ENCODE results near the gene ANKRD55. TPM values are rescaled to one million over a fixed set of nuclear protein-coding genes. Genes with fewer than 3 reads are reported as not detected.
"Not testable (repeated sequence)": the region's sequence is repeated elsewhere in the genome, so short reads cannot be mapped to it uniquely, and the experiment has no call there.

The ANKRD55 gene
- total RNA-seq, 1 donor = not detected

DNA sequence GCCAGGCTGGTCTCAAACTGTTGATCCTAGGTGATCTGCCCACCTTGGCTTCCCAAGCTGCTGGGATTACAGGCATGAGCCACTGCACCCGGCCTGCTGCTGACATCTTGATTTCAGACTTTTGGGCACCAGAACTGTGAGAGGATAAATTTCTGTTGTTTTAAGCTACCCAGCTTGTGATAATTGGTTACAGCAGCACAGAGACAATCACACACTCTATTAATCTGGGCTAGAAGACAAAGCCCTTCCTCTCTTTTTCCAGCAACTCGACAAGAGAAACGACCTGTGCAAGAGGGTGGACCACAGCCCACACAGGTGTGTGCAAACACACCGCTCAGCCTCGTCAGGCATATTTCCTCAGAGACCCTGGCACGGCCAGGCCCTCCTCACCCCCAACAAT, 4.5 kb downstream of the ANKRD55 start:
- DNase-seq (ENCODE audit: low read depth) = no peak
- H3K4me3 ChIP-seq (ENCODE audit: low read depth, low read length) = no peak overlapping the region
- TF ChIP-seq, protein P1, sequence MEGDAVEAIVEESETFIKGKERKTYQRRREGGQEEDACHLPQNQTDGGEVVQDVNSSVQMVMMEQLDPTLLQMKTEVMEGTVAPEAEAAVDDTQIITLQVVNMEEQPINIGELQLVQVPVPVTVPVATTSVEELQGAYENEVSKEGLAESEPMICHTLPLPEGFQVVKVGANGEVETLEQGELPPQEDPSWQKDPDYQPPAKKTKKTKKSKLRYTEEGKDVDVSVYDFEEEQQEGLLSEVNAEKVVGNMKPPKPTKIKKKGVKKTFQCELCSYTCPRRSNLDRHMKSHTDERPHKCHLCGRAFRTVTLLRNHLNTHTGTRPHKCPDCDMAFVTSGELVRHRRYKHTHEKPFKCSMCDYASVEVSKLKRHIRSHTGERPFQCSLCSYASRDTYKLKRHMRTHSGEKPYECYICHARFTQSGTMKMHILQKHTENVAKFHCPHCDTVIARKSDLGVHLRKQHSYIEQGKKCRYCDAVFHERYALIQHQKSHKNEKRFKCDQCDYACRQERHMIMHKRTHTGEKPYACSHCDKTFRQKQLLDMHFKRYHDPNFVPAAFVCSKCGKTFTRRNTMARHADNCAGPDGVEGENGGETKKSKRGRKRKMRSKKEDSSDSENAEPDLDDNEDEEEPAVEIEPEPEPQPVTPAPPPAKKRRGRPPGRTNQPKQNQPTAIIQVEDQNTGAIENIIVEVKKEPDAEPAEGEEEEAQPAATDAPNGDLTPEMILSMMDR (IDR thresholded peaks at IDR 0.05; ENCODE audit: insufficient read depth, low read length) = no peak

DNA sequence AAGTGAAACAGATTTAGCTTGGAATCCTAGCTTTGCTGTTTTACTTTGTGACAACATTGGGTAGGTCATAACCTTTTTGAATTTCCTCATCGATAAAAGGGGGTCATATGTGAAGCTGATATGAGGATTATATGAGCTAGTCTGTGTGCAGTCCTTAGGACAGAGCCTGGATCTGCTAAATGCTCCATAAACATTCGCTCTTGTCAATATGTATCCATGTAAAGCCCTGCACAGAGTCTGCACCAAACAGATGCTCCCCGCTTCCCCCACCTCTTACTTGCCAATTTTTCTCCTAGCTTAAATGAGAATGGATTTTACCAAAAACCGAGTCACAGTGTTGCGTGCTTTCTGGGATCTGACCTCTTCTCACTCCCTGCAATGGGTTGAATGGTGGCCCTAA, 5.4 kb downstream of the ANKRD55 start:
- no peak overlapping the region for H3K4me3 ChIP-seq (ENCODE audit: low read depth, low read length)
- DNase-seq (ENCODE audit: low read depth) = no peak
- TF ChIP-seq, protein P1 (IDR thresholded peaks at IDR 0.05; ENCODE audit: insufficient read depth, low read length) = no peak

DNA sequence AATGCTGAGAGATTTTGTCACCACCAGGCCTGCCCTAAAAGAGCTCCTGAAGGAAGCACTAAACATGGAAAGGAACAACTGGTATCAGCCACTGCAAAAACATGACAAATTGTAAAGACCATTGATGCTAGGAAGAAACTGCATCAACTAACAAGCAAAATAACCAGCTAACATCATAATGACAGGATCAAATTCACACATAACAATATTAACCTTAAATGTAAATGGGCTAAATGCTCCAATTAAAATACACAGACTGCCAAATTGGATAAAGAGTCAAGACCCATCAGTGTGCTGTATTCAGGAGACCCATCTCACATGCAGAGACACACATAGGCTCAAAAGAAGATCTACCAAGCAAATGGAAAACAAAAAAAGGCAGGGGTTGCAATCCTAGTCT, 9.8 kb downstream of the ANKRD55 start:
- not testable (repeated sequence) for H3K4me3 ChIP-seq (ENCODE audit: low read depth, low read length); DNase-seq (ENCODE audit: low read depth)

DNA sequence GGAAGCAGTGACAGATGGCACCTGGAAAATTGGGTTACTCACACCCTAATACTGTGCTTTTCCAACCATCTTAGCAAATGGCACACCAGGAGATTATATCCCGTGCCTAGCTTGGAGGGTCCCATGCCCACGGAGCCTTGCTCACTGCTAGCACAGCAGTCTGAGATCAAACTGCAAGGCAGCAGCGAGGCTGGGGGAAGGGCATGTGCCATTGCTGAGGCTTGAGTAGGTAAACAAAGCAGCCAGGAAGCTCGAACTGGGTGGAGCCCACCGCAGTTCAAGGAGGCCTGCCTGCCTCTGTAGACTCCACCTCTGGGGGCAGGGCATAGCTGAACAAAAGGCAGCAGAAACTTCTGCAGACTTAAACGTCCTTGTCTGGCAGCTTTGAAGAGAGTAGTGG, 11.5 kb downstream of the ANKRD55 start:
- H3K4me3 ChIP-seq (ENCODE audit: low read depth, low read length); DNase-seq (ENCODE audit: low read depth): not testable (repeated sequence)

DNA sequence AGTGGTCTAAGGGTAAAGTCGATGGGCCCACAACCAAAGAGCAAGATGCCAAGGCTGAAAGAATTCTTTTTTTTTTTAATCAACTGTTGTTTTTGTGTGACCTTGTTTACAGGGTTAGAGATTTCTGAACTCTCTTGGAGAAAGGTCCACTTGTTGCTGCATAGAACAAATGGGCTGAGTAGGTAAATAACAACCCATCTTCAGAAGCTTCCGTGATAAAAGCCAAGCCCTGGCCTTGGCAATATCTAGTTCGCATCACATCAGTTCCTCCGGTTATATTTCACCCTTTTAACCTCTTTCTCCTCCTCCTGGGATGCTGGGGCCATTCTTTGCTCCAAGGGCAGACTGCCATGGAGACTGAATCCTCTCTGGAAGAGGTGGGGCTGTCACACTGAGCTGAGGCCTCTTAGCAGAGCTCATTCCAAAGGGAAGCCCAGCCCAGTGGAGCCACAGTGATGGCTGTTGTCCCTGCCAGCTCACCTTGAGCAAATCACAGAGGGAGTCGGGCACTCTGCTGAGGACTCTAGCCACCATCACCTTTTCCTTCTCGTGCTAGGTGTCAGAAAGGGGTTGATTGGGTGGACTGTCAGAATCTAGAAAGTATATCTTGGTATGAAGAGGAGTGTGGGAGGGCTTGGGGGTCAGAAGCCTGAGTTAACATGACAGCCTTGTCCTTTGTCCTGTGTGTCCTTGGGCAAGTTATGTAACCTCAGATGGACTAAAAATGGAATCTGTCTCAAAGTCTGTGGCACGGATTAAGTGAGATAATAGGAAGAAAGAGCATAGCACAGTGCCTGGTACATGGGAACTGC, 17.9 kb downstream of the ANKRD55 start:
- no peak for DNase-seq (ENCODE audit: low read depth)
- no peak overlapping the region for H3K4me3 ChIP-seq (ENCODE audit: low read depth, low read length)
- TF ChIP-seq, protein P1 (IDR thresholded peaks at IDR 0.05; ENCODE audit: insufficient read depth, low read length) = no peak

DNA sequence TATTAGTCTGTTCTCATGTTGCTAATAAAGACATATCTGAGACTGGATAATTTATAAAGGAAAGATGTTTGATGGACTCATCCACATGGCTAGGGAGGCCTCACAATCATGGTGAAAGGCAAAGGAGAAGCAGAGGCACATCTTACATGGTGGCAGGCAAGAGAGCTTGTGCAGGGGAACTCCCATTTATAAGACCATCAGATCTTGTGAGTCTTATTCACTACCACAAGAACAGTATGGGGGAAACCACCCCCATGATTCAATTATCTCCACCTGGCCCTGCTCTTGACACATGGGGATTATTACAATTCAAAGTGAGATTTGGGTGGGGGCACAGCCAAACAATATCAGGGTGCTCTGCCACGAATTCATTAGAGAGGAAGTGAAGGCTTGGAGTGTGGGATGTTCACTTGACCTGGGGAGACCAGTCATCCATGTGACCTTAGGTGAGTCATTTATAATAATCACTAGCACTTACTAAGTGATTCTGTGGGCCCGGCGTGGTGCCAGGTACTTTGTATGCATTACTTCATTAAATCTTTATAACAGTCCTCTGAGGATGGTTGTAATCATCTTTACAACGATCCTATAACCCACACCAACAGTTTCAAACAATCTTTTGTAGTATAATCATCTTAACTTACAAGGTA, 19.1 kb downstream of the ANKRD55 start:
- DNase-seq (ENCODE audit: low read depth); H3K4me3 ChIP-seq (ENCODE audit: low read depth, low read length): not testable (repeated sequence)

DNA sequence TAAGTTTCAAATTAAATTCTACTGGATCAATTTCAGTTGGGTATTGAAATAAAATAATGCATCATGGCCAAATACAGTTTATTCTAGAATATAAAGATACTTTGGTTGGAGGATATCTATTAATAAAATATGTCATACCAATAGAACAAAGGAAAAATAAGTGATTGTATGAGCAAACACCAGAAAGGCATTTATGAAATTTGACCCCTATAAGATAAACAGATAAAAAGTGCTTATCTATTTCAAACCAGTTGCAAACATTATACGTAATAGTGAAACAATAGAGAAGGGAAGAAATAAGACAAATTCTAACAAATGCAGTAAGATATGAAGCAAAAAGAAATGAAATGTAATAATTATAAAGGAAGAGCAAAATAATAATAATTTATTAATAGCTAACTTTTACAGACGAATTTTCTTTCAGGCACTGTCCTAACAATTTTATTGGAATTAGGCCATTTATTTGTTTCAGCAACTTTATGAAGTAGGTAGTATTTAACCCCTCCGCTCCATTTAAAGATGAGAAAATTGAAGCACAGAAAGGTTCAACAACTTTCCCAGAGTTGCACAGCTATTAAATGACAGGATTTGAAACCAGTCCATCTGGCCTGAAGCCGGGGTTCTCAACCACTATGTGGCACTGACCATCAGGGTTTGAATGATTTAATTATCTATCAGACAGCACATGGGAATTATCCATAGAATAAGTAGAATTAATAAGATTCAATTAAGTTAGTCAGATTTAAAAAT, 20.8 kb downstream of the ANKRD55 start:
- H3K4me3 ChIP-seq (ENCODE audit: low read depth, low read length) = no peak overlapping the region
- TF ChIP-seq, protein P1 (IDR thresholded peaks at IDR 0.05; ENCODE audit: insufficient read depth, low read length) = no peak
- DNase-seq (ENCODE audit: low read depth) = peak; percentile 51

DNA sequence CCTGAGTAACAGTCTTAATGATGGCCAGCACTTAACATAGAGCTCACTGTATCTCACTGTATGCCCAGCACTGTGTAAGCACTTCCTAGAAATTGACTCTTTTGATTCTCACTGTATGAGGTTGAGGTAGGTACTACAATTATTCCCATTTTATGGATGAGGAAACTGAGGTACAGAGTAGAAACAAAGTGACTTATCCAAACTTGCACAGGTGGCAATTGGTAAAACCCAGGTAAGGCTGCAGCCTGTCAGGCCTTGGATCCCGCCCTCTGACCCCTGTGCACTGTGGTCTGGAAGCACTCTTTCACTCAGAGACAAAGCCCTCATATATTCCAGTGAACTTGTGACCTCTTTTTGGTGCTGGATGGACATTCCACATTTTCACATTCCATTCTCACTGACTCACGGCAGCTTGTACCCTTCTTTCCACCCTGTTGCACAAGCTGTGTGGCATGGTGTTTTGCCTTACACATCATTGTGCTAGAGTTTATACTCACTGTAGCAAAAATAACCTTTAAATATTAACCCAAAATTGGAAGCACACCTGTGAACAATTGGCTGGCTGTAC, 21.7 kb downstream of the ANKRD55 start:
- TF ChIP-seq, protein P1 (IDR thresholded peaks at IDR 0.05; ENCODE audit: insufficient read depth, low read length) = no peak
- DNase-seq (ENCODE audit: low read depth) = peak; percentile 97
- no peak overlapping the region for H3K4me3 ChIP-seq (ENCODE audit: low read depth, low read length)

Measured in fibroblast of the aortic adventitia (primary cell).